GM18511 (cell line): ENCODE results near the gene SYN1.

Experiments
- ATAC-seq: cut with Tn5 transposase; IDR thresholded peaks from one replicate; pipeline ENCODE4 v1.9.1; 2021; ENCODE audit warnings: mild to moderate bottlenecking, moderate library complexity; ENCODE audit not compliant: unreplicated experiment

Gene SYN1

DNA sequence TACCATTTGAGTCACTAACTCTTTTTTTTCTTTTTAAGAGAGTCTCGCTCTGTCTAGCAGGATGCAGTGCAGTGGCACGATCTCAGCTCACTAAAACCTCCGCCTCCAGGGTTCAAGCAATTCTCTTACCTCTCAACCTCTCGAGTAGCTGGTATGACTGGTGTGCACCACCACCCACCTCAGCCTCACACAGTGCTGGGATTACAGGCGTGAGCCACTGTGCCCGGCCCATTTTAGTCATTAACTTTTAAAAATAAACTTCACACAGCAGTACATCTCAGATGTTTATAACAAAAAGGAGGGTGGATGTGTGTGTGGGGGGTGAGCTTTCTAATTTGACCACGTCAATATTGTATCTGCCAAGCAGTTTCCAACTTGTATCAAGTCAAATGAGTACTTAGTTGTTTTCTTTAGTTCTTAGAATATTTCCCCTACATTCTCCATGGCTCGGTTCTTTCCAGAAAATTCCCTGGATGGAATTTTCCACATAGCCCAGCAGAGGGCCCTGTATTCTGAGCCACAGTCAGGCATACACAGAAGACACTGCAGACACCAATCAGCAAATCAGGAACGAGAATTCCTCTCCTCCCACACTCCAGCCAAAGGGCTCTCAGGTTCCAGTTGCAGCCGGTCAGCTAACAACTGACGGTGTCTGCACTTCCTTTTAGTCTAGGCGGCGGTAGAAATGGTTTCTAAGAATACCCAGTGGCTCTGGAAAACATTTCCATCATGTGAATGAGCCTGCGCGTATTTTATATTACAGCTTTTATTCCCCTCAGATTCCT is 78.7 kb downstream of the SYN1 start:
- no peak for ATAC-seq

DNA sequence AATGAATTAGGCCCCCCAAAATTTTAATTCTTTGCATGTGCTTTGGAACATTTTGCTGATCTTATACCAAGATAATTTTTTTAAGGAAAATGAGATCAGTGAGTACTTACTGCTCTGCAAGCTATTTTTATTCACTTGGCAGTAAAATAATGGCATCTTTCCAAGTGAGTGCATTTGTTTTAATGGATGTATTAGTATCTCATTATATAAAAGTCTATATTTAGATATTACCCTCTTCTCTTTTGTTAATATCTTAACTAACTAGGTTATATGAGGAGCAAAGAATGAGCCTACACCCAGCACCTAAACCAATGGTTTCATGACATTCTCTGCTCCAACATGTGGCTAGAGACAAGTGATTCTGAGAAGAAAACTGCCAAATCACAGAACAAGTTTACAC is 79.8 kb downstream of the SYN1 start:
- ATAC-seq, result no peak

DNA sequence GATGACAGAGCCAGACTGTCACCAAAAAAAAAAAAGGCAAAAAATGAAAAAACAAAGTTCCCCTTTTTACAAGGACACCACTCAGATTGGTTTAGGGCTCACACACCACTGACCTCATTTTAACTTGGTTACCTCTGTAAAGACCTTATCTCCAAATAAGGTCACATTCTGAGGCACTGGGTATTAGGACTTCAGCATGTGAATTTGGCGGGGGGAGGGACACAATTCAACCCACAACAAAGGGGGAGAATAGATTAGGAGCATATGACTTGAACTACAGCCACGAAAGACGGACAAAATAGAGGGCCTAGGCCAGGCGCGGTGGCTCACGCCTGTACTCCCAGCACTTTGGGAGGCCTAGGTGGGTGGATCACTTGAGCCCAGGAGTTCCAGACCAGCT is 89.6 kb downstream of the SYN1 start:
- ATAC-seq, result no peak

DNA sequence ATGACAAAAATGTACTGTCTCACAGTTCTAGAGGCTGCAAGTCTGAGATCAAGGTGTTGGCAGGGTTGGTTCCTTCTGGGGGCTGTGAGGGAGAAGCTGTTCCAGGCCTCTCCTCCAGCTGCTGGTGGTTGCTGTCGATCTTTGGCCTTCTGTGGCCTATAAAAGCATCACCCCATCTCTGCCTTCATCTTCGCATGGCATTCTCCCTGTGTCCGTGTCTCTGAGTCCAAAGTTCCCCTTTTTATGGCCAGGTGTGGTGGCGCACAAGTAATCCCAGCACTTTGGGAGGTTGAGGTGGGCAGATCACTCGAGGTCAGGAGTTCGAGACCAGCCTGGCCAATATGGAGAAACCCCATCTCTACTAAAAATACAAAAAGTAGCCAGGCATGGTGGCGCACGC is 90.1 kb downstream of the SYN1 start:
- ATAC-seq, result no peak

DNA sequence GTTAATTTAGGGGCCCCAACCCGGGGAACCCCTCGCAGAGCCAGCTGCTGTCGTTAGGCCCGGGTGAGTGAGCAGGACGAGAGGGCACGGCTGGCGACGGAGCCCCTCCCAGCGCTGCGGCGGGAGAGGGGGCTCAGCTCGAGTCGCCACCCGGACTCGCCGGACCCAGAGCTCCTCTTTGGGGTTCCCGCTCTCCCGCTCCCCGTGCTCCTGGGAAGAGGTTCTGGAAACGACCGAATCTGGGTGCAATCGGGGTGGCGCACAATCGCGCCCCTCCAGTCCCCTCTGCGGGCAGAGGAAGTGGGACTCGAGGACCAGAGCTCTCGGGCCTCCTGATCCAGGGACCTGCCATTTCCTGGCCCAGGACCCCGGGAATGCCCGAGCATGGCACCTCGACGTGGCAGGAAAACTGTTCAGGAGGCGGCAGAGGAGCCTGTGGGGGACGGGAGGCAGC is 95.9 kb downstream of the SYN1 start:
- ATAC-seq, result peak; percentile 35

GRCh38 chrX:47523297-47523696 is 96.4 kb downstream of the SYN1 start:
- peak; percentile 93 for ATAC-seq
